Fibroblast of skin of scalp (primary cell): ENCODE data around the gene HERPUD2.
"Not testable (repeated sequence)": the region's sequence is repeated elsewhere in the genome, so short reads cannot be mapped to it uniquely, and the experiment has no call there.

Source experiments
- DNase-seq: peaks from one replicate; pipeline ENCODE4 v3.0.0-alpha.2; 2013

HERPUD2 gene

GRCh38 chr7:35712563-35713226 is 17.8 kb upstream of the HERPUD2 start:
- no peak for DNase-seq

- DNase-seq = peak; percentile 50
Measured at GRCh38 chr7:35707422-35707821, 12.5 kb upstream of the HERPUD2 start.

DNA sequence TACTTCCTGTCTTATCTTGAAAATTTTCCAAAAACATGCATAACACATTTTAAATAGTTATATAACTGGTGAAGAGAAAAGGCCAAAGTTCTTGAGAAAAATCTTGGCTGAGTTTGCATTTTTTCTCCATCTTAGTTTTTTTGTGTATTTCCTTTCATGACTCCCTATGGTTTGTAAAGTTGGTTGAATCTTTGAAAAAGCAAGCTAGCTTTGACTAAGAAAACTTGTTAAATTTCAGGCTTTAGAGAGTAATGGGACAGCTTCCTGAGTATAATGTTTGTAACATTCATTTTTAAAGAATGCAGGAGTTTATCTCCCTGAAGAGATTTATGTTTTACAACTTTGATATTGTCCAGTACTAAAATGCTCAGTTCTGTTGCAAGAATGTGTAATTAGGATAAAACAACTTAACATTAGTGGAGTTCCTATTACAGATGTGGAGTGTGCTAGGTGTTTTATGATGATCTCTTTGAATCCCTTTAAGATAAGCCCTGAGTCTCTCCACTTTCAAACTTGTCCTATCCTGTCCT is 11.1 kb upstream of the HERPUD2 start:
- no peak for DNase-seq

DNA sequence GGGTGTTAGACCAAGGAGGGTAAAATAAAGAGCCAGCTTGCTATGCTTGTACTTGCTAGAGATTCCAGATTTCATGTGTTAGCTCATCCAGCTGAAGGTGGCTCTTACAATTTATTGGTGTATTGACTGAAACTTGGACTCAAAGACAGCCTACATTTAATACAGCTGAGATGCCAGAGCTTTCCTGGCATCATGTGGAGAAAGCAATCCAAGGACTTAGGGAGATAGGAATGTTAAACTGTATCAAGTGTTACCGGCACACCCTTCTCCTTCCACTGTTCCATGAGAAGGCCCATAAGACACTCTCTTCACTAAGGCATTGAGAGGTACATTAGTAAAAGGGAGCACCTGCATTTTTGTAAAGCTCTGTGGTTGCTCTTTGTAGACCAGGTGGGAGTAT is 9.3 kb upstream of the HERPUD2 start:
- no peak for DNase-seq

DNA sequence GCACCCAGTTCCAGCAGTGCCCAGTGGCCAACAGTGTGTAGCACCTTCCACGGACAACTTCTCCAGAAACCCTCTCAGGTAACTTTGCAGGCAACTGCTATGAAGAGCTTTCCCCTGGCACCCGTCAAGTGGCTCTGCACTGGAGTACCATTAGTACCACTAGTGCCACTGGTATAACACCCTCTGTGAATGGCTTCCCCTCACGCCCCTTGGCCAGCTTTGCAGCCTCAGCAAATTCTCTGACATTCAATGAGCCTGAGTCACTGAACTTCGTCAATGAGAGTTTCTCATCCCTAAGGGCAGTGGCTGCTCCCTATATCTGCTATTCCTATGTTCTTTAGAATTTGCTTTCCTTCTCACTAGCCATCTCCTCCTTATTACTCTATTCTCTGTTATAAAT is 7.6 kb upstream of the HERPUD2 start:
- DNase-seq = no peak

DNA sequence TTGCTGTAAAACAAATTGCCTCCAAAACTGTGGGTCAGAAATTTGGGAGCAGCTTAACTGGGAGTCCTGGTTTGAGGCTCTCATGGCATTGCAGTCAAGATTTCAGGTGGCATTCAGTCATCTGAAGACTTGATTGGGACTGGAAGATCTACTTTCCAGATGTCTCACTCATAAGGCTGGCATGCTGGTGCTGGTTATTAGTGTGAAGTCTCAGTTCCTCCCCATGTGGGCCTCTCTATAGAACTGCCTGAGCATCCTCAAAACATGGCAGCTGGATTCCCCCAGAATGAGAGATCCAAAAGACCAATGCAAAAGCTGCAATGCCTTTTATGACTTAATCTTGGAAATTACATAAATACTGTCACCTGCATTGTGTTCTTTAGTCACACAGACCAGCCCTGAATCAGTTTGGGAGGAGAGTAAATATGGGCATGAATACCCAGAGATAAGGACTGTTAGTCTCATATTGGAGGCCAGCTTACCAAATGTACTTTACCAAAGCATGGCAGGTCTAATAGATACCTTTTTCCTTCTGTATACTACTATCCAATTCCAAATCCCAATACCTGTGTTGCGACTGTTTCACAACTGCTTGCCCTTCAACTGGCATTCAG is 6.5 kb upstream of the HERPUD2 start:
- no peak for DNase-seq

DNA sequence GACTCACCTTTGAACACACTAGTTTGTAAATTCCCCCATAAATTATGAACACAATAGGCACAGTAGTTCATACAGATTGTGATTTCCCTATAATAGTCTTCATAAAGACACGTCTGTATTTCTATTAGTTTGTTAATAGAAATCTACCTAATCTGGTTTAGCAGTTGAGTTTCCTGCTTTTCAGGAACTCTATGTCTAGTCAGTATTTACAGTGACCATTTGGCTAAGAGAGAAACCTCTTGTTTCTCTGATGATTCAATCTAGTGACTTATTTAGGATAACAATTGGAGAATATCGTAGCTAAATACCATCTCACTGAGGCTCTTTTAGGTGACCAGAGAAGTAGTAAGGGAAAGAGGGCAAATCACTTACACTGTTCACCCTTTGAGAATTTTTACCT is 5.9 kb upstream of the HERPUD2 start:
- no peak for DNase-seq

DNA sequence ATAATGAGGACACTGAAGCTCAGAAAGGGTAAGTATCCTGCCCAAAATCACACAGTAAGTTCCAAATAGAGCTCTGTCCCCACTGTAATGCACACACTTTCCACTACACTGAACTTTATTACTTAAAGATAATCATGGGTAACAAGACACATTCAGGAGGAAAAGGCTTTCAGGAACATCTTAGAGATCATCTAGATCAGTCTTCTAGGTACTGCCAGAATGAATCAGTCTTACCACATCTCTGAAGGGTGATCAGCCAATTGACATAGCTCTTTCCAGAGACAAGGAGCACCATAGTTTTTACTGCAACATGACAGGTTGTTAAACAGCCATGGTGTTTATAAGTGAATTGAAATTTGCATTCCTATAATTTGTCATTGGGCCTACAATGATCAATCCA is 5.4 kb upstream of the HERPUD2 start:
- DNase-seq = no peak

- DNase-seq = no peak
Measured at GRCh38 chr7:35699796-35700305, 4.9 kb upstream of the HERPUD2 start.

GRCh38 chr7:35698382-35698781 is 3.4 kb upstream of the HERPUD2 start:
- not testable (repeated sequence) for DNase-seq

GRCh38 chr7:35697414-35698175 is 2.7 kb upstream of the HERPUD2 start:
- DNase-seq = peak; percentile 31

DNA sequence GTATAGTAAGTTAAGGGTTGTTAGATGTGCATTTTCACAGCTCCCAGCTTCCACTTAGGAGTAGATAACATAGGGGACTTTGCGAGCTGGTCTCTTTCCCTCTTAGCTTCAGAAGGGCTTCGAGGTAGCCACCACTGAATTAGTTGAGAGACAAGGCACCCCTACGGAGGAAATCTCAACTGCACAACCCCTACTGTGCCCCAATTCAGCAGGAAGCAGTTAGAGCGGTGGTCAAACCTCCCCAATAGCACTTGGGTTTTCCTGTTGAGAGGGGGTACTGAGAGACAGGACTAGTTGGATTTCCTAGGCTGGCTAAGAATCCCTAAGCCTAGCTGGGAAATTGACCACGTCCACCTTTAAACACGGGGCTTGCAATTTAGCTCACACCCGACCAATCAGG is 1.1 kb upstream of the HERPUD2 start:
- DNase-seq = no peak

DNA sequence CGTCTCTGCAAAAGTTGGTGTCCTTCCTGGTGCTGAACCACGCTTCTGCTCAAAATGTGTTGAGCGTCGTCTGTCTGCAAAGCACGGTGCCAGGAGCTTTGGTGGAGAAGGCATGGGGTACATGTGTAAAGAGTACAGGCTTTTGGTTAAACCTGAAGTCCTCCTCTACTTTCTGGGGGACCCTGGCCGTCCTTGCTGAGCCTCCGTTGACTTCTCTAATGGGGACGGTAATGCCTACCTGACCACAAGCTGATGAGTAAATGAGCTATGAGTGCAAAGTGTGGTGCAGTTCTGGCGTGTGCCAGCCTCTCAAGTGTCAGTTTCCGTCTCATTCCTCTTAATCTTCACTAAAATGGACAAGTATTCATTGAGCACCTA is 527 bp upstream of the HERPUD2 start:
- no peak for DNase-seq

DNA sequence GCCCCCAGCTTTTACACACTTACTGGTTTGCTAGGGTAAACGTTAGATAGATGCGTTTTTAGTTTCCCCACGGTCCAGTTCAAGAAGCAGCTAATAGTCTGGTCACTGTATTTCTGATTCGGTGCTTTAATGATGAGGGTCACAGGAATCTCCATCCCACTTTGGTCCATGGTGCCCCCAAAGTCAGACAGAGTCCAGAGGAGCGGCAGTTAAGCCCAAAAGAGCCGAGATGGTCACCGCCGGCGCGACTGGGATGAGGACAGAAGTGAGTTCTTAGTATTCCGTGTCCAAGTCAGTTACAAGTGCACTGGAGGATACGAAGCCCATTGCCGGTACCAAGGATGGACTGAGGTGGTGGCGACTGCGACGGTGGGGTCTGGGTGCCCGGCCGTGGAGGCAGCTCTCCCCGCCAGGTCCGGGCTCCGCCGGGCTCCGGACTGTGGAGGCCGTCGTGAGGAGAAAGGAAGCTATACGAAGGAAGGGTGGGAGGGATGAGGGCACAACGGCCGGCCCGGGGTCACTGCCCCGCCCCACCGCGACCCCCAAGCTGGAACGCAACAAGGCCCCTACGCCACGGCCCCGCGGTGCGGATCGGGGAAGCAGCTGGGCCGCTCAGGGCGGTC is 663 bp downstream of the HERPUD2 start:
- no peak for DNase-seq

GRCh38 chr7:35691827-35692307 is 3.1 kb downstream of the HERPUD2 start:
- no peak for DNase-seq

GRCh38 chr7:35691366-35691765 is 3.6 kb downstream of the HERPUD2 start:
- DNase-seq = no peak

DNA sequence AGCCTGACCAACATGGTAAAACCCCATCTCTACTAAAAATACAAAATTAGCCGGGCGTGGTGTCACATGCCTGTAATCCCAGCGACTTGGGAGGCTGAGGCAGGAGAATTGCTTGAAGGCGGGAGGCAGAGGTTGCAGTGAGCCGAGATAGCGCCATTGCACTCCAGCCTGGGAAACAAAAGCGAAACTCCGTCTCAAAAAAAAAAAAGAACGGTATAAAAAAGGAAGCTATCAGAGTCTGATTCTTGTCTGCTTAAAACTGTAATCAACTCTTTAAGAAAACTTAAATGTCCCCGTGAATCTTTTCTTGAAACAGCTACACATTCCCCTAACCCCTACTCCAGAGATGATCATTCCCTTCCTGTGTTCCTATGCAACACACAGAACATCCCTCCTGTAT is 4.3 kb downstream of the HERPUD2 start:
- not testable (repeated sequence) for DNase-seq

- DNase-seq = no peak
Measured at GRCh38 chr7:35685781-35686180, 9.2 kb downstream of the HERPUD2 start.

DNA sequence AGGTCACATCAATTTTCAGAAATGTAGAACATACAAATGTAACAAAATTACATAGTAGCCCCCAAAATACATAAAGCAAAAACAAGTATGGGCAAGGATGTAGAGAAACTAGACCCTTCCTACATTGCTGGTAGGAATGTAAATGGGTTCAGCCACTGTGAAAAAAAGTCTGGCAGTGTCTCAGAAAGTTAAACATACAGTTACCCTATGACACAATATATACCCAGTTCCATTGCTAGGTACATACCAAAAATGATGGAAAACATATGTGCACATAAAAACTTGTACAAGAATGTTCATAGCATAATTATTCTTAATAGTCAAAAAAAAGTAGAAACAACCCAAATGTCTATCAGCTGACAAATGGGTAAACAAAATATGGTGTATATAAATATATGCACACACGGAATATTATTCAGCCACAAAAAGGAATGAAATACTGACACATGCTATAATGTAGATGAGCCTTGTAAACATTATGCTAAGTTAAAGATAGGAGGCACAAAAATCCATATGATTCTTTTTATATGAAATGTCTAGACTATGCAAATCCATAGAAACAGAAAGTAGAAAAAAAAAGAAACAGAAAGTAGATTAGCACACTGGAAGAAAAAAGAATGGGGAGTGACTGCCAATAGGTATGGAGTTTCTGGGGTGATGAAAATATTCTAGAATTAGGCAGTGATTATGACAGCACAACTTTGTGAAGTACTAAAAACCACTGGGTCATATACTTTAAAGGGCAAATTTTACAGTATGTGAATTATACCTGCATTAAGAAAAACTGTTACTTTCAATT is 13.5 kb downstream of the HERPUD2 start:
- DNase-seq = peak; percentile 32

- DNase-seq = no peak
Measured at GRCh38 chr7:35680403-35681013, 14.4 kb downstream of the HERPUD2 start.

DNA sequence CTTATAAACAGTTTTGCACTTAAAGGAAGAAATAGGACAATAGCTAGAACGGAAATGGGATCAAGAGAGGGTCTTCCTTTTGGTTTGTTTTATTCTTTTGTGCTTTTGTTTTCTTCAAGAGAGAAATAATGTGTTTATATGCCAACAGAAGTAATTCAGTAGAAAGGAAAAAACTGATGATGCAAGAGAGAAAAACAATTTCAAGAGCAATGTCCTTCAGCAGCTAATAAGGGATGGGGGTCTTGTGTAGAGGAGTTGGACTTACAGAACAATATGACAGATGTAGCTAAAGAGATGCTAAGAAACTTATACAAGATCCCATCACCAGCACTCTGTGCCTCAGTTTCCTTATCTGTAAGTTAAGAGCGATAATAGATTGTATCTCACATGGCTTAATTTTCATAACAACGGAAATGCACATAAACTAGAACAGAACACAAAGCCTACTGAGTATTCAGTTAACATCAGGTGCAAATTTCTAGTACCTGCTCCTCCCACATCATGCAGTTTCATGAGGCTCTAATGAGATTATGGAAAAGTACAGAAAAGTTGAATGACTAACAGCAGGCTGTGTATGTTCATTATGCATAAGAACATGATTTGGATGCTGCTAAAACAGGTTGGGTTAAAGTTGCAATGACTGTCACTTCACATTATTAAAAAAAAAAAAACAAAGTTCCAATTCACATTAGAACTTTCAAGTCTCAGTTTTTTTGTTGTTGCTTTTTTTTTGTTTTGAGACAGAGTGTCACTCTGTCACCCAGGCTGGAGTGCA is 17.2 kb downstream of the HERPUD2 start:
- no peak for DNase-seq
